GM21825 (cell line): ENCODE measurements around the gene ZNF140.

Experiments used
- ATAC-seq: cut with Tn5 transposase; IDR thresholded peaks from one replicate; pipeline ENCODE4 v1.9.1; 2021; ENCODE audit warnings: mild to moderate bottlenecking, moderate library complexity; ENCODE audit not compliant: unreplicated experiment

ZNF140 gene

DNA sequence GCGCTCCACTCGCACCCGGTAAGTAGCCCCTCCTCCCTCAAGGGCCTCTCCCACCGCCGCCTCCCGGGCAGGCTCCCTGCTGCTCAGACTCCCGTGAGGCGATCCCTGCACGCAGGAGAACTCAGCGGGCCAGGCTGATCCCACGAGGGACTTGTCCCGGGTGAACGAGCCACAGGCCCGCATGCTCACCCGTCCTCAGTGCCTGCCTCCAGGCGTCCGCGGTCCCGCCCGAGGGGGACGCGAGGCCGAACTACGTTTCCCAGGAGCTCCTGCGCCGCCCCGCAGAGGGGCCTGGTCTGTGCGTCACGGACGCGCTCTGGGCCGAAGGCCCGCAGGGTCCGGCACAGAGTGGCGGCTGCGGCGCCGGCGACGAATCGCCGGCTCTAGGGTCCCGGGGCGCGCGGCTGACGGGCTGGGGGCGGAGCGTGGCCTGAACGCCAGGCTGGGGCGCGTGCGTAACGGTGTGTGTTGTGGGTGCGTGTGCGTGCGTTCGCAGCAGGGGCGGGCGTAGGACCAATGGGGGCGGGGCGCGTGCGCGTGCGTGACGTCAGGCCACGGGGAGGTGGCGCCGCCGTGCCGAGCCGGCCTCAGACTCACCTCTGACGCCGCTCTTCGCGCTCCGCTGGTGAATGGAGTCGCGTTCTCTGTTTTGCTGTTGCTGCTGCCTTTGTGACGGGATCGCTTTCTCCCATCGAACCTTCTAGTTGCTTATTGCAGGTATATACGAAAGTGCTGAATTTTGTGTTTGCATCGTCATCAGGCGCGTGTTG lies 49.5 kb downstream of the ZNF140 start, which contains the start of the genes ZNF10 and ZNF891:
Gene ZNF10 (plus strand): TSS at position 590 of the 770 bp plus-strand sequence. CDS start 13,866 bp downstream, outside the sequence.
Gene ZNF891 (minus strand): TSS at position 237 of the 770 bp plus-strand sequence. CDS start 8,356 bp downstream, outside the sequence.
- peak; percentile 91 for ATAC-seq

DNA sequence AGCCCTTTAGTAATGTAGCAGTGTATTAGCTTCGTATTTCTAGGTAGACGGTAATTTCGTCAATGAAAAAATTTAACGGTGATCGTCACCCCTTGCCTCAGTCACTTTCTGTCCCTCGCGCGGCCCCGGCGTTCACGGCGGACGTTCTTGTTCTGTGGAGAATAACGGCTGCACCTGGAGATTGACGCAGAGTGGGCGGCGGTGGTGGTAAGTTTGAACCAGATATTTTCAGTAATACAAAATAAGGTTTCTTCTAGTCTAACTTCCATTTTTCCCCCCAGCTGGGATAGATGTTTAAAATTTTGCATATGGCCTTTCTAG lies 50.0 kb downstream of the ZNF140 start:
- ATAC-seq: peak; percentile 5

DNA sequence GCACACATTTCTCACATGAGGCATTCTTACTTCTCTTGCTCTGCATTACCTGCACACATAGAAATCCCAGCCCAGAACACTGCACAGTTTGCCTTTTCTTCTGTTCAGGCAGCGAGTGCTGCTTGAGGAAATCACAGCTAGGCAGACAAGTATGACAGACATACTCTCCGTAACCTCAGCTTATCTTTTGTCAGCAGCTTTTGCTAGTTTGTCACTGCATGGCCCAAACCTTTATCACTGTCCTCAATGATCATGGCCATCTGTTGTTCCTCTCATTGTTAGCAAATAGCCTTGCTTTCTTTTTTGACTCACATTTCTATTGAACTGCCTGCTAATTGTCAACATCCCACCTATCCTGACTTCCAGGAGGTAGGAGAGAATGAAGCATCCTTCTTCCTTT lies 55.0 kb downstream of the ZNF140 start:
- ATAC-seq: no peak

DNA sequence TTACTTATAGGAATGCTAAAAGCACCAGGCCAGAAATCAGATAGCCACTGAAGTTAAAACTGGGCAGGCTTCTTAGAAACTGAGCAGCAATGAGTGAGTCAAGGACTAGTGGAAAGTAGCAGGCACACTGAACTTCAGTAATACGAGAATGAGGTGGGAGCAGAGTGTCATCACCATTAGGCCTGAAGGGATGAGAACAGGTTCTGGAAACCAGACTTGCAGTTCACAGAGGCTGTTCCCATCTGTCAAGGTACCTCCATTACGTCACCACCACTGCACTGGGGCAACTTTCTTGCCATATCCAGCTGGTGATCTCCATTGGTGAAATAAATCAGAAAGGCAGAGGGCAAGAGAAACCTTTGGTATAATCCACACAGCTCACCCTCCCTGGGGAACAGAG lies 65.3 kb downstream of the ZNF140 start:
- ATAC-seq: no peak

DNA sequence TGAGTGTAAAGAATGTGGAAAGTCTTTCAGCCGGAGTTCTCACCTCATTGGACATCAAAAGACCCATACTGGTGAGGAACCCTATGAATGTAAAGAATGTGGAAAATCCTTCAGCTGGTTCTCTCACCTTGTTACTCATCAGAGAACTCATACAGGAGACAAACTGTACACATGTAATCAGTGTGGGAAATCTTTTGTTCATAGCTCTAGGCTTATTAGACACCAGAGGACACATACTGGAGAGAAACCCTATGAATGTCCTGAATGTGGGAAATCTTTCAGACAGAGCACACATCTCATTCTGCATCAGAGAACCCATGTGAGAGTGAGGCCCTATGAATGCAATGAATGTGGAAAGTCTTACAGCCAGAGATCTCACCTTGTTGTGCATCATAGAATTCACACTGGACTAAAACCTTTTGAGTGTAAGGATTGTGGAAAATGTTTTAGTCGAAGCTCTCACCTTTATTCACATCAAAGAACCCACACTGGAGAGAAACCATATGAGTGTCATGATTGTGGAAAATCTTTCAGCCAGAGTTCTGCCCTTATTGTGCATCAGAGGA lies 75.5 kb downstream of the ZNF140 start:
- no peak for ATAC-seq
